Hepatocyte (in vitro differentiated cells): Measurements from ENCODE around the gene HOXD12. TPM values are rescaled to one million over a fixed set of nuclear protein-coding genes. Genes with fewer than 3 reads are reported as not detected.

Source experiments
- DNase-seq: peaks from one replicate; pipeline ENCODE4 v3.0.0-alpha.2; 2016; ENCODE audit warnings: low spot score
- H2AFZ ChIP-seq: fragments of 200-600 bp; sonication (generic); 2 replicates; pipeline ENCODE4 v1.6.0; 2016; ENCODE audit warnings: antibody characterized with exemption, mild to moderate bottlenecking
- H3K27ac ChIP-seq: fragments of 200-600 bp; sonication (generic); 2 replicates; pipeline ENCODE4 v1.5.1; 2016; ENCODE audit warnings: mild to moderate bottlenecking
- H3K27me3 ChIP-seq: fragments of 200-600 bp; sonication (generic); 2 replicates; pipeline ENCODE4 v1.6.1; 2016
- H3K36me3 ChIP-seq: fragments of 200-600 bp; sonication (generic); replicated peaks from 2 replicates; pipeline ENCODE4 v1.5.1; 2016; ENCODE audit warnings: low read depth; ENCODE audit not compliant: insufficient read depth
- H3K4me1 ChIP-seq: fragments of 200-600 bp; sonication (generic); 2 replicates; pipeline ENCODE4 v1.5.1; 2016; ENCODE audit warnings: mild to moderate bottlenecking, moderate library complexity; ENCODE audit not compliant: insufficient read depth
- H3K4me2 ChIP-seq: fragments of 200-600 bp; sonication (generic); 2 replicates; pipeline ENCODE4 v1.6.0; 2016
- H3K4me3 ChIP-seq: fragments of 200-600 bp; sonication (generic); 2 replicates; pipeline ENCODE4 v1.5.1; 2016; ENCODE audit warnings: mild to moderate bottlenecking
- H3K79me2 ChIP-seq: fragments of 200-600 bp; sonication (generic); 2 replicates; pipeline ENCODE4 v1.6.0; 2017; ENCODE audit warnings: mild to moderate bottlenecking
- H3K9me2 ChIP-seq: fragments of 200-600 bp; sonication (generic); replicated peaks from 2 replicates; pipeline ENCODE4 v1.6.0; 2017; ENCODE audit warnings: mild to moderate bottlenecking; ENCODE audit not compliant: insufficient read depth
- H3K9me3 ChIP-seq: fragments of 200-600 bp; sonication (generic); 2 replicates; pipeline ENCODE4 v1.5.1; 2016; ENCODE audit warnings: low read depth, mild to moderate bottlenecking
- H4K20me1 ChIP-seq: fragments of 200-600 bp; sonication (generic); 2 replicates; pipeline ENCODE4 v1.6.0; 2016; ENCODE audit warnings: mild to moderate bottlenecking; ENCODE audit not compliant: insufficient read depth, poor library complexity, severe bottlenecking
- EZH2 ChIP-seq: fragments of 200-600 bp; sonication (generic); IDR thresholded peaks from 2 replicates; pipeline ENCODE4 v1.6.1; 2016; ENCODE audit warnings: antibody characterized with exemption, mild to moderate bottlenecking, borderline replicate concordance
- EZH2phosphoT487 ChIP-seq: fragments of 200-600 bp; sonication (generic); IDR thresholded peaks from one replicate; pipeline ENCODE4 v1.6.1; 2018; ENCODE audit warnings: antibody characterized with exemption, mild to moderate bottlenecking, low read depth, moderate library complexity; ENCODE audit not compliant: unreplicated experiment, severe bottlenecking
- WGBS: methylation state at CpG from one replicate; pipeline ENCODE4 v1.1.6; 2016; ENCODE audit warnings: low lambda C conversion rate; ENCODE audit errors: missing lambda C conversion rate; 5-methylcytosine and 5-hydroxymethylcytosine counted together
- polyA plus RNA-seq: library from polyadenylated mRNA; unstranded; fragments of >200 nt; fragmentation: Nextera tagmentation; extraction: Ambion mirVana; gene quantifications from 2 replicates; pipeline ENCODE4 v1.2.1, GENCODE V29; 2016
- total RNA-seq: library from RNA; depleted of rRNA; stranded (reverse); fragments of >200 nt; gene quantifications from 2 replicates; pipeline ENCODE4 v1.2.3, GENCODE V29; 2014
- TF ChIP-seq, protein P1 (sequence below): fragments of 200-600 bp; sonication (generic); IDR thresholded peaks from 2 replicates; pipeline ENCODE4 v1.5.1; 2016; ENCODE audit warnings: antibody characterized with exemption, mild to moderate bottlenecking; ENCODE audit not compliant: poor library complexity

The HOXD12 gene
- total and polyA plus RNA-seq, 2 experiments from 2014 or later: 3.3 to 29.0 TPM

DNA sequence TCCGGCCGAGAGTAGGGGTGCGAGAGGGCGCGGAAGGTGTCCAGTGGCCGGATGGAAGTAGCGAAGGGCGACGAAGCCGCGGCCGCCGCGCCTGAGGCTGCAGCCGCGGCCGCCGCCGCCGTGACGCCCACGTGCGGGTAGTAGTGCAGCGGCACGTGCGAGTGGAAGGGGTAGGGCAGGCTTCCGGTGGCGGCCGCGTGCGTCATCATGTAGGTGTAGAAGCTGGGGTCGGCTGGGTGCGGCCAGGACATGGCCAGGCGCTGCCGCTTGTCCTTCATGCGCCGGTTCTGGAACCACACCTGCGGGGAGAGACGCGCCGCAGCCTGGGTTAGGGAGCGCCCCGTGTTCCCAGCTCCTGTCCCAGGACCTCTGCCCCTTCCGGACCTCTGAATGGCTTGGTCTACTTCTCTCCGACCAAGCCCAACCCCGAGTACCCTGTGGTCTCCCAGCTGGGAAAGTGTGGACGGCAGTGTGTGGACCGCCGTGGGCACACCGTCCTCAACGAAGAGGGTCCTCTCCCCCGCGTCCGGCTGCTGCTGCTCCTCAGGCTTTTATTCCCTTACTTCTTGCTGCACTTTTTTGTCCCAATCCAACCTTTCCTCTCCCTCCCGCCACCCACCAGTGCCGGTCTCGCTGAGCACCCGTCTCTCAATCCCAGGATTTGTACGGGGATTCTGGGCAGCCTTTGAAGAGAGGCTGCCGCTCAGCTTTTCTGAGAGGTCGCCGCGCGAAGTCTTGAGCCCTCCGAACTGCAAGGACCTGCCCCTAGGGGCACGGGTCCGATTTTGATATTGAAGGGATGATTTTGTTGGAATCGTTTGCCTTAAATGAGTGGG lies 18.8 kb upstream of the HOXD12 start:
- peaks cover 92% of the 10 kb centered on the region for H3K27me3 ChIP-seq
- peaks cover 7% of the 10 kb centered on the region for H3K4me1 ChIP-seq
- peaks cover 43% of the 10 kb centered on the region for H3K79me2 ChIP-seq
- peak; percentile 69 for DNase-seq
- H3K9me3 ChIP-seq: no peaks in the 10 kb centered on the region
- H4K20me1 ChIP-seq: no peaks in the 10 kb centered on the region
- peak overlapping the region; percentile 50 for H2AFZ ChIP-seq
- 4% methylated on average over 68 of the region's 68 CpGs for WGBS
- H3K27ac ChIP-seq: peak overlapping the region; percentile 88
- peak overlapping the region; percentile 53 for H3K4me3 ChIP-seq
- H3K4me2 ChIP-seq: peak overlapping the region; percentile 84
- no peaks in the 10 kb centered on the region for H3K9me2 ChIP-seq
- TF ChIP-seq EZH2phosphoT487: peak; percentile 26
- TF ChIP-seq EZH2: peak; percentile 85
- TF ChIP-seq, protein P1, sequence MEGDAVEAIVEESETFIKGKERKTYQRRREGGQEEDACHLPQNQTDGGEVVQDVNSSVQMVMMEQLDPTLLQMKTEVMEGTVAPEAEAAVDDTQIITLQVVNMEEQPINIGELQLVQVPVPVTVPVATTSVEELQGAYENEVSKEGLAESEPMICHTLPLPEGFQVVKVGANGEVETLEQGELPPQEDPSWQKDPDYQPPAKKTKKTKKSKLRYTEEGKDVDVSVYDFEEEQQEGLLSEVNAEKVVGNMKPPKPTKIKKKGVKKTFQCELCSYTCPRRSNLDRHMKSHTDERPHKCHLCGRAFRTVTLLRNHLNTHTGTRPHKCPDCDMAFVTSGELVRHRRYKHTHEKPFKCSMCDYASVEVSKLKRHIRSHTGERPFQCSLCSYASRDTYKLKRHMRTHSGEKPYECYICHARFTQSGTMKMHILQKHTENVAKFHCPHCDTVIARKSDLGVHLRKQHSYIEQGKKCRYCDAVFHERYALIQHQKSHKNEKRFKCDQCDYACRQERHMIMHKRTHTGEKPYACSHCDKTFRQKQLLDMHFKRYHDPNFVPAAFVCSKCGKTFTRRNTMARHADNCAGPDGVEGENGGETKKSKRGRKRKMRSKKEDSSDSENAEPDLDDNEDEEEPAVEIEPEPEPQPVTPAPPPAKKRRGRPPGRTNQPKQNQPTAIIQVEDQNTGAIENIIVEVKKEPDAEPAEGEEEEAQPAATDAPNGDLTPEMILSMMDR: no peak
- H3K36me3 ChIP-seq: no peaks in the 10 kb centered on the region

DNA sequence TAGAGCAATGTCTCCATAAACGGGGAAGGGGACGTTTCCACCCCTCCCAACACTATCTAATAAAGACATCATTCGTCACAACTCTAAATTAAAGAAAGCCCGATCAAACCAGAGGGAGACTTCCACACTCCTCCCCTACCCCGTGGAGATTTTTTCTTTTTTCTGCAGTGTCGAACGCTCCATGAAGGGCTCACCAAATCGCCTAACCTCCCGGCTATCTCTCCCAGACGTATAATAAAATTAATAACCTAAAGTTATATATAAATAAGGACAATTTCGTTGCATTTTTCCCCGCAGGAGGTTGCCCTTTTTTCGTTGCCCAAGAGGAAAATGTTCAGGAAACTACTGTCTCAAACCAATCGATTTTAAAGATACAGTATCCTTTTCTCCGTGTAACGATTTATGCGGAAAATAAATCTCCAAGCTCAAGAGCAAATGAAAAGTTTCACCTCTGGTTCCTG lies 18.2 kb upstream of the HOXD12 start:
- H3K79me2 ChIP-seq: peaks cover 46% of the 10 kb centered on the region
- H3K9me2 ChIP-seq: no peaks in the 10 kb centered on the region
- H3K4me1 ChIP-seq: peaks cover 9% of the 10 kb centered on the region
- H2AFZ ChIP-seq: no peak overlapping the region
- no peaks in the 10 kb centered on the region for H4K20me1 ChIP-seq
- 11% methylated on average over 17 of the region's 17 CpGs for WGBS
- TF ChIP-seq EZH2phosphoT487 (no peak), EZH2 (no peak)
- TF ChIP-seq, protein P1: no peak
- peaks cover 92% of the 10 kb centered on the region for H3K27me3 ChIP-seq
- H3K27ac ChIP-seq: peak overlapping the region; percentile 88
- DNase-seq: no peak
- H3K36me3 ChIP-seq: no peaks in the 10 kb centered on the region
- H3K4me3 ChIP-seq: peak overlapping the region; percentile 53
- no peaks in the 10 kb centered on the region for H3K9me3 ChIP-seq
- peak overlapping the region; percentile 84 for H3K4me2 ChIP-seq

DNA sequence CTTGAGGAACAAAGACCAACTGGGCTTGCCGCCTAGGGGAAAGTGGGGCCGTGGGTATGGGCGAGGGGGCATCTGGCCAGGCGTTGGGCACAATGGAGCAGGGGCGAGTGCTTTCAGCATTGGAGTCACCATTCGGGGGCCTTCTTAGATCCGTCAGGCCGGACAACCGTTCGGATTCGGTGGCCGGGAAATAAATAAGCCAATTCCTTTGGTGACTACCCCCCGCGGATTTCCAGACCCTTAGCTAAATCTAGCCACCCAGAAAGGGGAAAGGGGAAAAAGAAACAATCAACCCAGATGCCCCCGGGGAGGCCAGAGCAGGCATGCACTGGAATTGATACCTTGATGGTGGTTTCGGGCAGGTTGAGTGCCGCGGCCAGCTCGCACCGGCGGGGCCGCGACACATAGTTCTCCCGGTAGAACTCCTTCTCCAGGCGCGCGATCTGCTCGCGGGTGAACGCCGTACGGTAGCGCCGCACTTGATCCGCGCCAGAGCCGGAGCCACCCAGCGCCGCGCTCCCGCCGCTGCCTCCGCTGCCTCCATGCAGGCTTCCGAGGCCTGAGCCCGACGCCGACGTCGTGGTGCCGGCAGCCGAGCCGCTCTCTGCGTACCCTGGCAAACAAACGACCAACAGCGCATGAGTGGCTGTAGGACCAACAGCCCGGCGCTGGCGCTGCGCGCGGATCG lies 17.6 kb upstream of the HOXD12 start:
- Histone ChIP-seq H3K36me3 (no peaks in the 10 kb centered on the region), H3K27ac (peak overlapping the region; percentile 88), H3K27me3 (peaks cover 92% of the 10 kb centered on the region), H3K79me2 (peaks cover 46% of the 10 kb centered on the region), H3K4me3 (peak overlapping the region; percentile 53), H3K9me3 (no peaks in the 10 kb centered on the region), H3K9me2 (no peaks in the 10 kb centered on the region), H3K4me2 (peak overlapping the region; percentile 84), H4K20me1 (no peaks in the 10 kb centered on the region), H3K4me1 (peaks cover 9% of the 10 kb centered on the region), H2AFZ (peak overlapping the region; percentile 26)
- peak; percentile 73 for TF ChIP-seq EZH2phosphoT487
- TF ChIP-seq EZH2: peak; percentile 99
- TF ChIP-seq, protein P1: no peak
- DNase-seq: no peak
- 3% methylated on average over 62 of the region's 62 CpGs for WGBS
